Ovary (tissue), 3 donors: ENCODE data around the gene RIN1.

ENCODE experiments used
- CTCF ChIP-seq, 3 donors: fragments of 450-650 bp in 2 of 3; fragments of 200-600 bp in 1 of 3; IDR thresholded peaks; one replicate each; pipeline versions ENCODE4 v1.5.1 to v1.8.0; 2016 to 2022; ENCODE audit warnings: antibody characterized with exemption in 3 of 3, mild to moderate bottlenecking in 1 of 3
- POLR2A ChIP-seq: fragments of 450-650 bp; IDR thresholded peaks from one replicate; pipeline ENCODE4 v1.6.1; 2017; ENCODE audit warnings: antibody characterized with exemption, mild to moderate bottlenecking, moderate library complexity
- donor health status: DM: no; HTN: no; CAD: no.

GRCh38 chr11:66293777-66294625, 42.2 kb downstream of the RIN1 start:
- no peak for TF ChIP-seq CTCF (IDR thresholded peaks at IDR 0.05)
- no peak for TF ChIP-seq POLR2A
